Pulmonary artery endothelial cell (primary cell): ENCODE measurements around the gene SORCS2. TPM values are rescaled to one million over a fixed set of nuclear protein-coding genes. Genes with fewer than 3 reads are reported as not detected.

Experiments used
- DNase-seq: peaks from one replicate; pipeline ENCODE4 v3.0.0-alpha.2; 2011; ENCODE audit warnings: low read depth, low spot score
- total RNA-seq: library from RNA; depleted of rRNA; stranded (reverse); fragments of >200 nt; gene quantifications from 2 replicates; pipeline ENCODE4 v1.2.3, GENCODE V29; 2014

SORCS2 gene
- total RNA-seq, 1 donor from 2014 or later: not detected

DNA sequence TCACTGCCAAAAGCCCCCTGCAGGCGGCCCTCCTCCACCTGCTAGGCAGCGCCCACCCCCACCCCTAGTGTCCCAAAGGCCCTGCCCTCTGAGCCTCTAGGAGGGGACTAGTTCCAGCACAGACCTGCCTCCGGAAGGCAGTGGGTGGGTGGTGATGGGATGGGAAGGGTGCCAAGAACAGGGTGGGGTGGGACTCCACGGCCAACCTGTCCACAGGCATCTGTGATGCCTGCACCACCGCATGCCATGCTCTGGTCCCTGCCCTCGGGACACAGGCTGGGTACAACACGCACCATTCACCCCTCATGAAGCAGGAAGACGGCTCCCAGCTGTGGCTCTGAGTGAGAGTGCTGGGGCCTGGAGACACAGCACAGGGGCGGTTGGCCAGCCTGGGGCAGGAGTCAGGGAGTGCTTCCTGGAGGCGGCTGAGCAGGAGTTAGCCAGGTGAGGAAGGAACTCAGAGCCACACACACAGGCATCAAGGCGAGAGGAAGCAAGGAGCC is 485.5 kb downstream of the SORCS2 start:
- DNase-seq: no peak

DNA sequence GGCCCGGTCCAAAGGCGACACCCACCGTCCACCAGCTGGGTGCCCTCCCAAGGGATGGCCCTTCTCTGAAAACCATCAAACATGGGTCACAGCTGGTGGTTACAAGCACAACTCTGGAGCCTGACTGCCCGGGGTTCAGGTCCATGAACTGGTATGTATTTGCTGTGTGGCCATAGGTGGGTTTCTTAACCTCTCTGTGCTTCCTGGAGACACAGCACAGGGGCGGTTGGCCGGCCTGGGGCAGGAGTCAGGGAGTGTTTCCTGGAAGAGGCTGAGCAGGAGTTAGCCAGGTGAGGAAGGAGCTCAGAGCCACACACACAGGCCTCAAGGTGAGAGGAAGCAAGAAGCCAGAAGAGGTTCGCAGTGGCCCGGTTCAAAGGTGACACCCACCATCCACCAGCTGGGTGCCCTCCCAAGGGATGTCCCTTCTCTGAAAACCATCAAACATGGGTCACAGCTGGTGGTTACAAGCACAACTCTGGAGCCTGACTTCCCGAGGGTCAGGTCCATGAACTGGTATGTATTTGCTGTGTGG is 486.0 kb downstream of the SORCS2 start:
- no peak for DNase-seq

GRCh38 chr4:7679406-7680040 is 487.2 kb downstream of the SORCS2 start:
- no peak for DNase-seq

- no peak for DNase-seq
These were observed 487.8 kb downstream of the SORCS2 start for GRCh38 chr4:7680106-7680505.

GRCh38 chr4:7680731-7681130 is 488.4 kb downstream of the SORCS2 start:
- no peak for DNase-seq

- no peak for DNase-seq
These were observed 490.9 kb downstream of the SORCS2 start for GRCh38 chr4:7683126-7683703.

GRCh38 chr4:7684294-7684693 is 492.0 kb downstream of the SORCS2 start:
- DNase-seq: no peak

DNA sequence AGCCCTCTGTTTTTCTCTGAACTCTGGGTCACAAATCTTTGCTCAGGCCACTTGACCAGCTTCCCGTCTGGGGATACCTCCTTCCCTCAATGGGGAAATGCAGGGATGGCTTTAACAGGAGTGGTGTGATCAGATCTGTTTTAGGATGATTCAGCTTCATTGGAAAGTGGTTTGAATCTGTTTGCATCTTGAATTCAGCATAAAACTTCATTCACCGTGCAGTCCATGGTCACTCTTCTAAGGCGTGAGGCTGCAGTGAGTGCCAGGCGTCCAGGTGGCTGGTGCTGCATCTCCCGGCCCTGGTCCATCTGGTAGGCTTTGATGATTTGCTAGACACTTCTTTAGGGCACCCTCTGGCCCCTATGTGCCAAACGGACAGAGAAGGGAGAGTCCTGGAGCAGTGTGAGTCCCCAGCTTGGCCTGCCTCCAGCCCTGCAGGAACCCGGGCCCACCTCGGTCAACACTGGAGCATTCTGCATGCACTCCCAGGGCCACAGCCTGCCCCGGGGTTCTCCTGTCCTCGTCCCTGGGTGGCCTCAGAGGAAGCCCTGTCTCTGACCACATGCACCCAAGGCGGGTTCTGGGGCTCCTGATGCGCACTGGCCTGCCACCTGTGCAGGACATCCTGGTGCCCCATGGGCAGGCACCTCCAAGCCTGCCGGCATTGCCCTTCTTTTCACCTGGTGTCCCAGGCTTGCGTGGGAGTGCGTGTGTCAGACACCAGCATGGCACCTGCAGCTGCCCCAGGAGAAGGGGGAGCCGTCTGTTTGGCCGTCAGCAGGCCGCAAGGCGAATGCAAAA is 493.9 kb downstream of the SORCS2 start:
- no peak for DNase-seq

DNA sequence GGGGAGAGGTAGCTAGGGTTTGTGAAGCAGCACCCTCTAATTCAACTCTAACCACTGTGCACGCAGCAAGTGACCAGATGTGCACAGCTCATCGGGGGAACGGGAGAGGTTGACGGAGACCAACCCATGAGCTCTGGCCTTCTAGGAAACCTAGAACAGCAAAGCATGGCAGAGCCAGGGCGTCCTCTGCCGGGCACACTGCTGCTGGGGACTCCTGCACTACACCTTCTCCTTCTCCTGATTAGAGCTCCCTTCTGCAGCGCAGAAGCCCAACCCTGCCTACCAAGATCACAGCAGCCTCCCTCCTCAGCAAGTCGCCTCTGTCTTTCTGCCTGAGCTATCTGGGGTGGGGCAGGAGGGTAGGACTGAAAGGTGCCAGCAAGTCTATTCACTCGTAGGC is 494.7 kb downstream of the SORCS2 start:
- DNase-seq: no peak

GRCh38 chr4:7687796-7688195 is 495.5 kb downstream of the SORCS2 start:
- DNase-seq: no peak

DNA sequence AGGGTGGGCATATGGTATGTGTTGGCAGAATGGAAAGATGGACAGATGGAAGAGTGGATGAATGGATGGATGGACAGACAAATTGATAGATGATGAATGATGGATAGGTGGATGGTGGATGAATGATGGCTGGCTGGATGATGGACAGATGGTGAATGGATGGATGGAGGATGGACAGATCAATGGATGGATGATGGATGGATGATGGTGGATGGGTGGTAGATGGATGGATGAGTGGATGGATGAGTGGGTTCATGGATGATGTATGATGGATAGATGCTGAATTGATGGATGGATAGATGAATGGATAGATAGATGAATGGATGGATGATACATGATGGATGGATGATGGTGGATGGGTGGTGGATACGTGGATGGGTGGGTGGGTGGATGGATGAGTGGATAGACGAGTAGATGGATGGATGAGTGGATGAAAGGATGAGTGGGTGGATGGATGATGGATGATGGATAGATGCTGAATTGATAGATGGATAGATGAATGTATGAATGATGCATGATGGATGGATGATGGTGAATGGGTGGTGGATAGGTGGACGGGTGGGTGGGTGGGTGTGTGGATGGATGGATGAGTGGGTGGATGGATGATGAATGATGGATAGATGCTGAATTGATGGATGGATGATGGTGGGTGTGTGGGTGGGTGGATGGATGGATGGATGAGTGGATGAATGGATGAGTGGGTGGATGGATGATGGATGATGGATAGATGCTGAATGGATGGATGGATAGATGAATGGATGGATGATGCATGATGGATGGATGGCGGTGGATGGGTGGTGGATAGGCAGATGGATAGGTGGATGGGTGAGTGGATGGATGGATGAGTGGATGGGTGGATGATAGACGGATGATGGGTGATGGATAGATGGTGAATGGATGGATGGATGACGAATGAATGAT is 497.7 kb downstream of the SORCS2 start:
- DNase-seq: no peak

GRCh38 chr4:7691061-7691460 is 498.7 kb downstream of the SORCS2 start:
- DNase-seq: no peak

DNA sequence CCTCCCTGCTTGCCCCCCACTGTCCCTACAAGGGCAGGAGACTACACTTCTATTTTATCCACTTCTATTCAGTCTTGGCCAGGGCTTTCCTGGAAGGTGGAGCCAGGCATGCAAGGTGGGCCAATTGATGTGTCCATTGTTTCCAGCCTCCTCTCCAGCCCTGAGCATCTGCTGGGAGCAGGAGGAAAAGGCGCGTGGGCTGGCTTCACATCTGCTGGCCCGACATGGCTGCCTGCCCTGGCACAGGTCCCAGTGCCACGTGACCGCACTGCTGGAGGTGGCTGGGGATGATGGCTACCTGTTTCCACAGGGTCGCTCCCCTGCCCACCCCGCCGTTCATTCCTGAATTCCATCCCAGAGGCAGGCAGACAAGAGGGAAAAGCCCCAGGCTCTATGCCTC is 499.6 kb downstream of the SORCS2 start:
- DNase-seq: no peak

DNA sequence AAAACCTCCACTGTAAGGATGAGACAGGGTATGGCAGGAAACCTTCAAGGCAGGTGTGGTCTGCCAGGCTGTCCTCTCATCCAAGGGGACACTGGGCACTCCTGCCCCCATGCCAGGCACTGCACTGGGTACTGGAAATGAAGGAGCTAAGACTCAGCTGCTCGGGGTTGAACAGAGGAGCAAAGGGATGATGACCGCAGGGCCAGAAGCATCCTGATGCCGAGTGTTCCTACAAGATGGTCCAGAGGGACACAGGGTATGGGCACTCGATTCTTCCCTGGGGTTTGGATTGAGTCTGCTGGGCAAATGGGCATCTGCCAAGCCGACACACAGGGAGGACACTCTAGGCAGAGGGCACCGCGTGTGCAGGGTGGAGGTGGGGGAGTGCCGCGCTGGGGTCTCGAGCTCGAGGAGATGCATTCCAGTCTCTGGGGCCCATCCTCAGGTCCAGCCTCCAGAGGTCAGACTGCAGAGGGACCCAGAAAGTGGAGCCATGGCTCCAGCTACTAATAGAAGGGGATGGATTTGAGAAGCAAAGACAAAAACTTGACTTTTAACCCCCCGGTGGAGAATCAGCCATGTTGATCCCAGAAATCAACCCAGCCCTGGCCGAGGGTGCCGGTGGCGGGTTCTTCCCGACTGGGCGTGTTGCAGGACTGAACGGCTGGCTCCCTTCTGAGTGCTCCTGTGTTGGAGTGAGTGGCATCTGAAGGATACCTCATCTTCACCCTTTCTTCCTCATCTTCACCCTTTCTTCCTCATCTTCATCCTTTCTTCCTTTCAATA is 500.3 kb downstream of the SORCS2 start:
- no peak for DNase-seq

DNA sequence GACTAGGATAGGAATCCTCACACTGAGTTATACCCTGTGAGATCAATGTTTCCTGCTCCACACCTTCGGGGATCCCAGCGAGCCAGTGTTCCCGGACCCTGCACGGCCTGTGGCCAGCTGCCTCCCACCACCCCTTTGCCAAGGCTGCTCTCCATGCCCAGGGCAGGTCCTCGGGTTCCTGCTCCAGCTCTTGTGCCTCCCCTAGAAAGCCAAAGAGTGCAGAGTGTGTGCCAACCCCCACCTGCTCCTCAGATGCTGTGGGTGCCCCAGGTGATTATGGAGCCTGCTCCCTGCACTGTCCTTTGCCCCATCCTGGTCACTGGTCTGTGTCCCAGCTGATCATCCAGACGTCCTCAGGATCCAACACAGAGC is 500.9 kb downstream of the SORCS2 start:
- DNase-seq: no peak

- DNase-seq: no peak
These were observed 501.4 kb downstream of the SORCS2 start for GRCh38 chr4:7693711-7694110.

DNA sequence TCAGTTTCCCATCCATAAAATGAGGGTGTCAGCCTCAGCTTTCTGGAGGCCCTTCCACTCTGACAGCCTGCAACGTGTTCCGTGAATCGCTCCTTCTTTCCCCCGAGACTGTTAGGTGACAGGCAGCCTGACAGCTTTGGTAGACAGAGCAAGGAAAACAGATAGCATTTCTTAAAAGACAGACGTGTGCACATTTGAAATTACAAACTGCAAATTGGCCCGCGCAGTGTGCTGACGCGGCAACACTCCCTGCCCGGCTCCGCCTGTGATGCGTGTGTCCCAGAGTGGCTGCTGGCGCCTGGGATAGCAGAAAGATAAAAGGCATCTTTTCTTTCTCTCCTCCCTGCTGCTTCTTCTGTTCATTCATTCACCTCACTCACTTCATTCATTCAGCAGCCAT is 502.0 kb downstream of the SORCS2 start:
- DNase-seq: no peak

DNA sequence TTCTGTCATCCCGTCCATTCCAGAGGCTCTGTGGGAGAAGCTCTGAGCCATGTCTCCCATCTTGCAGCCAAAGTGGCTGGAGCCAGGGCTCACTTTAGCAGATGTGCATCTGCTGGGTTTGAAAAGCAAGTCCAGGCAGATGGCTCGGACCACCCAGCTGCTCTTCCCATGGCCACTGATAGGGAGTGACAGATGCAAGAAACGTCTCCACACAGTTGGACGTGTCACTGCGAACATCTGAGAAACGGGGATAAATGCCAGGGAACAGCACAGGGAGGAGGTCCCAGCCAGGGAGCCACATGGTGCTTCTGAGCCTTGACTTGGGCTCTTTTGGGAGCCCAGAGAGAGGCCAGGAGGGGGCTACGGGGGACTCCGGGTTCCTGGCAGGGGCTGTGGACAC is 505.0 kb downstream of the SORCS2 start:
- DNase-seq: no peak

DNA sequence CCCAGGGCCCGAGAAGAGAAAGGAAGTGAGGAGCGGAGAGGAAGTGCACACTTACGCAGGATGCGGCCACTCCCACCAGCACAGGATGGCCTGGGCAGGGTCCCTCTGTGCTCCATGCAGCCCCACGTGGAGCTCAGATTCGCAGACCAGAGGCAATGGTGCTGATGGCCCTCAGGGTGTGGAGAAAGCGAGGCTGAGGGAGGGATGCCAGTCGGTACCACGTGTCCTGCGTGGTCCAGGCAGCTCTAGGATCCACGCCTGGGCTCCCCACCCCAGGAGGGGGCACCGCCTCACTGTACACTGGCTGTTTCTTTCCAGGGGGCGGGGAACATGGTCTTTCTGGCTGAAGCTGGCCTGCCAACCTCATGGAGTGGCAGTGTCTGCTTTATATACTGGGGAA is 505.5 kb downstream of the SORCS2 start:
- no peak for DNase-seq

- no peak for DNase-seq
These were observed 506.2 kb downstream of the SORCS2 start for GRCh38 chr4:7698584-7698983.

DNA sequence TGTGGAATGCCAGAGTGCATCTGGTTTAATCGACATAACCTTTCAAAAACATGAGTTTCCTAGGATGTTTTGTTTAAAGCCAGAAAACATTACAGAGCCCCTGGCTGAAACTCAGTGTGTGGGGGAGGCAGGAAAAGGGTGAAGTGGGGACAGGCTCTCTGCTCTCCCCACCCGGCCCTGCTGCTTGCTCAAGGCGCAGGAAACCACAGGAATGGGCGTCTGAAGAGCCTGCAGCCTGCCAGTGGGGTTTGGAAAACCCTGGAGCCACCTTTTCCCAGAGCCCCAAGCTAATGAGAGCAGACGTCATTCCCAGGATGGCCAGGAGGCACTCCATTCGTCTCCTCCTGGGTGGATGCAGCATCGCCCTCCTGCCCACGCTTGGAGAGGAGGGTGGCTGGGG is 506.7 kb downstream of the SORCS2 start:
- DNase-seq: no peak
